HG03064 (cell line): Measurements from ENCODE around the gene KLF14.
"Not testable (repeated sequence)": the region's sequence is repeated elsewhere in the genome, so short reads cannot be mapped to it uniquely, and the experiment has no call there.

Source experiments
- ATAC-seq: cut with Tn5 transposase; IDR thresholded peaks from one replicate; pipeline ENCODE4 v1.9.1; 2021; ENCODE audit warnings: low read depth; ENCODE audit not compliant: unreplicated experiment

Gene KLF14

GRCh38 chr7:130733931-130734814, at the start of gene KLF14:
TSS of gene KLF14 (minus strand) at chr7:130734207. CDS start at chr7:130734033, 174 bp downstream.
- no peak for ATAC-seq

DNA sequence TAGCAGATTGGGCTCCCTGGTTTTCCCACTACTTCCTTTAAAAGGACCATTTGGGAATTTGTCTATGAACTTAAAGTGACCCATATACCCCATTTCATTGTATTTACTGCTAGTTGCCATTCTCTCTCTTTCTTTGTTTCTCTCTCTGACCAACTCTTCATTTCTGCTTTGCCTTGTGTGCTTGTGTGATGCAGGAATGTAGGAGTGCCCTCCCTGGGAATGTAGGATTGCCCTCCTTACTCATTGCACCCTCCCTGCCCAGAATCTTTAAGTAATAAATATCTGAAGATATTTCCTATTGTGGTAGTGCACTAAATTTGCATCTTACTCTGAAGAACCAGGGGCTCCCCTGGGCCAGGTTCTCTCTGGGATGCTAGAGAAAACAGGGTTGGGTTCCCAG, 47.3 kb upstream of the KLF14 start:
- ATAC-seq = no peak

DNA sequence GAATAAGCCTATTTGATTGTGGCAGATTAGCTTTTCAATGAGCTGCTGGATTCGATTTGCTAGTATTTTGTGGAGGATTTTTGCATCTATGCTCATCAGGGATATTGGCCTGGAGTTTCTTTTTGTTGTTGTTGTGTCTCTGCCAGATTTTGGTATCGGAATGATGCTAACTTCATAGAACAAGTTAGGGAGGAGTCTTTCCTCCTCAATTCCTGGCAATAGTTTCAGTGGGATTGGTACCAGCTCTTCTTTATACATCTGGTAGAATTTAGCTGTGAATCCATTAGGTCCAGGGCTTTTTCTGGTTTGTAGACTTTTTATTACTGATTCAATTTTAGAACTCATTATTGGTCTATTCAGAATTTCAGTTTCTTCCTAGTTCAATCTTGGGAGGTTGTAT, 43.4 kb upstream of the KLF14 start:
- no peak for ATAC-seq

- not testable (repeated sequence) for ATAC-seq
Observed at GRCh38 chr7:130772456-130772855, 38.4 kb upstream of the KLF14 start.

DNA sequence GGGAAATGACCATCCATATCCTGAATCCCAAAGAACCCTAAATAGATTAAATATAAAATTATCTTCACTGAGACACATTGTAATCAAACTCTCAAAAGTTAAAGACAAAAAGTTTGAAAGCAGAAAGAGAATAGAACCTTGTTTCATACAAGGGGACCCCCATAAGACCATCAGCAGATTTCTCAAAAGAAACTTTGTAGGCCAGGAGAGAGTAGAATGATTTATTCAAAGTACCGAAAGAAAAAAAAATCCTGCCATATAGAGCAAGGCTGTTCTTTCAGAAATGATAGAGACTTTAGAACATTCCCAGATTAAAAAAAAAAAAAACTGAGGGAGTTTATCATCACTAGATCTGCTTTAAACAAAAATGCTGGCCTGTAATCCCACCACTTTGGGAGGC, 34.8 kb upstream of the KLF14 start:
- no peak for ATAC-seq

DNA sequence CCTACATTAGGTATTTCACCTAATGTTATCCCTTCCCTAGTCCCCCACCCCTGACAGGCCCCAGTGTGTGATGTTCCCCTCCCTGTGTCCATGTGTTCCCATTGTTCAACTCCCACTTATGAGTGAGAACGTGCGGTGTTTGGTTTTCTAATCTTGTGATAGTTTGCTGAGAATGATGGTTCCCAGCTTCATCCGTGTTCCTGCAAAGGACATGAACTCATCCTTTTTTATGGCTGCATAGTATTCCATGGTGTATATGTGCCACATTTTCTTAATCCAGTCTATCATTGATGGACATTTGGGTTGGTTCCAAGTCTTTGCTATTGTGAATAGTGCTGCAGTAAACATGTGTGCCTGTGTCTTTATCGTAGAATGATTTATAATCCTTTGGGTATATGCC, 30.6 kb upstream of the KLF14 start:
- not testable (repeated sequence) for ATAC-seq

- no peak for ATAC-seq
Observed at GRCh38 chr7:130758429-130759056, 24.5 kb upstream of the KLF14 start.

GRCh38 chr7:130756316-130756715, 22.3 kb upstream of the KLF14 start:
- no peak for ATAC-seq

DNA sequence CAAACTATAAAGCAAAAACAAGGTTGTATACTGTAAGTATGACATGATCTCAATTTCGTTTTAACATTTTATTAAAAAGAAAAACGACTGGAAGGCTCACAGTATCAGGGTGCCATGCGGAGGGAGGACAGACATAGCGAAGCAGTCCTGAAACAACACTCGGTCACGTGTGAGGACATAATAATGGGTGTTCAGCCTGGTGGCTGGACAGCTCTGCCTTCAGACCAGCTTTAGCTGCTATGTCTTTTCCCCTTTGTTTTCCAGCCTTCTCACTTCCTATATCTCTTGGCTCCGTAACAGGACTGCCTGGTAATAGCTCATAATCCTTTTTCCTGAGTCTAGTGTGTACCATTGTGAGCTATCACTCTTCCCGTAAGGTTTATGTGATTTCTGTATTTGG, 18.4 kb upstream of the KLF14 start:
- no peak for ATAC-seq

- ATAC-seq = no peak
Observed at GRCh38 chr7:130750755-130751154, 16.7 kb upstream of the KLF14 start.

DNA sequence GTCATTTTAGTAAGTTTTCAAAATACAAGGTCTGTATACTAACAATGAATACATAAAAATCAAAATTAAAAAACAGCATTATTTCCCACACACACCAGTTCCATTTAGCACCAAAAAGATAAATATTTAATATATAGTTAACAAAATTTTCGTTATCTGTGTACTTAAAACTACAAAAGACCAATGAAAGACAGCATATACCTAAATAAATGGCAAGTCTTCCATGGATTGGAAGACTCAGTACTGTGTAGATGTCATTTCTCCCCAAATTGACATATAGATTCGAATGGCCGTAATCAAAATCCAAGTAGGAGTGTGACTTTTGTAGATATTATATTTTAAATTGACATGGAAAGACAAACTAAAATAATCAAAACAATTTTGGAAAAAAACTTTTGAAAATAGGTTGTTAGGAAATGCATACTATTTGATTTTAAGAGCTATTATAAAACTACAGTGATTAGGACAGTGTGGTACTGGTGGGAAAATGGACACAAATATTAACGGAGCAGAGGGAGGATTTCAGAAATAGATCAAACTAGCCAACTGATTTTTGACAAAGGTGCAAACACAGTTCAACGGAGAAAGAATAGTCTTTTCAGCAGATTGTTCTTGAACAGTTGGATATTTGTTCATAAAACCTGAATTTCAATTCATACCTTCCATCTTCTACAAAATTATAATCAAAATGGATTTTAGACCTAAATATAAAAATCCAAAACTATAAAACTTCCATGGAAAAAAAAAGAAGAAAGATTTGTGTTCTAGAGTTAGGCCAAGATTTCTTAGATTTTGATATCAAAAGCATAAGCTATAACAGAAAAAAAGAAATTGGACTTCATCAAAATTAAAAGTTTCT, 14.8 kb upstream of the KLF14 start:
- no peak for ATAC-seq

- ATAC-seq = no peak
Observed at GRCh38 chr7:130741331-130741995, 7.5 kb upstream of the KLF14 start.

DNA sequence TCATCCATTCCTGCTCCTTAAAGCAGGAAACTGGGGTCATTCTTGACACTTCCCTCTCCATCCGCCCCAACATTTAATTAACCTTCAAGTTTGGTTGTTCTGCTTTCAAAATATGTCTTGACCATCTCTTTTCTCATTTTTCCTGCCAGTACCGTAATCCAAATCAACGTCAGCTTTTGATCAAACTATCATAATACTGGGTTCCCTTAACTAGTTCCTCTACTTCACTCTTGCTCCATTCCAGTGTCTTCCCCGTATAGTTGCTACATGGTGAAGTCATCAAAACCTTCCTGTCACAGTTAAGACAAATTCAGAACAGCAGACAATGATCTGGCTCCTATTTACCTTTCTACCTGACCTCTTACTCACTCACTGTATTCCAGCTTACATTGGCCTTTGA, 6.6 kb upstream of the KLF14 start:
- ATAC-seq = no peak

GRCh38 chr7:130736298-130736900, 2.4 kb upstream of the KLF14 start:
- no peak for ATAC-seq

DNA sequence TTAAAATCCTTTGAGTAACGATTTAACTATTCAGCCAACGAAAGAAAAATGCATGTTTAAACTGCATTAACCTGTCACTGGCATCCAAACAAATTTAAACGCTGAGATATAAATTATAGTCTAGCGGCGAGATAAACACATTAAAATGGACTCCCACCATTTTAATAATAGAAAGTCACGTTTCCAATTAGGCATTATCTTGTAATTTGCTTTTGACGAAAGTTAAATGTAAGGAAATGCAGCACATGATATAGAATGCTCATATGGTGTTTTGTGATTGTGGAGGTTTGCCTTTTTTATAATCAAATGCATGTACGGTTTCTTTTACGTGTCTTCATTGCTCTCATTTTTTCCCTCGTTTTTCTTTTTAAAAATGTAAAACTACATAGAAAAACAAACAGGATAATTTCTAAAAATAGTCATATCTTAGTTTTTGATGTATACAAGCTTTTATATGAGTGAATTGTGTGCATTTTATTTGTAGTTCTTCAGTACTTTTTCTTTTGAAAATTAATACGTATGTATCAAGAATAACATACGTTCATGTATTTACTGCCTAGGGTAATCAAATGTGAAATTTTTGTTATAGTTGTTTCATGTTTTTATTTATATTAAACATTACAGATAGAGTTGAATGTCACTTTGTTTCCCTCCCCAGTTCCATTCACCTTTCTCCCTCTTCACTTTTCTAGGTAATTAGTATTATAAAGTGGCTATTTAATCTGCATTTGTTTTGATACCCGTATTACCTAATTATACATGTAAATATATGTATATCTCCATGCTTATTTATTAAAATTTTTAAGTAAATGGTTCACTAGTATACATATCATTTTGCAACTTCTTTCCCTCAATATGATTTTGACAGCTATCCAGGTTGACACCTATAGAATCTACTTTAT, 1.1 kb upstream of the KLF14 start:
- ATAC-seq = no peak

DNA sequence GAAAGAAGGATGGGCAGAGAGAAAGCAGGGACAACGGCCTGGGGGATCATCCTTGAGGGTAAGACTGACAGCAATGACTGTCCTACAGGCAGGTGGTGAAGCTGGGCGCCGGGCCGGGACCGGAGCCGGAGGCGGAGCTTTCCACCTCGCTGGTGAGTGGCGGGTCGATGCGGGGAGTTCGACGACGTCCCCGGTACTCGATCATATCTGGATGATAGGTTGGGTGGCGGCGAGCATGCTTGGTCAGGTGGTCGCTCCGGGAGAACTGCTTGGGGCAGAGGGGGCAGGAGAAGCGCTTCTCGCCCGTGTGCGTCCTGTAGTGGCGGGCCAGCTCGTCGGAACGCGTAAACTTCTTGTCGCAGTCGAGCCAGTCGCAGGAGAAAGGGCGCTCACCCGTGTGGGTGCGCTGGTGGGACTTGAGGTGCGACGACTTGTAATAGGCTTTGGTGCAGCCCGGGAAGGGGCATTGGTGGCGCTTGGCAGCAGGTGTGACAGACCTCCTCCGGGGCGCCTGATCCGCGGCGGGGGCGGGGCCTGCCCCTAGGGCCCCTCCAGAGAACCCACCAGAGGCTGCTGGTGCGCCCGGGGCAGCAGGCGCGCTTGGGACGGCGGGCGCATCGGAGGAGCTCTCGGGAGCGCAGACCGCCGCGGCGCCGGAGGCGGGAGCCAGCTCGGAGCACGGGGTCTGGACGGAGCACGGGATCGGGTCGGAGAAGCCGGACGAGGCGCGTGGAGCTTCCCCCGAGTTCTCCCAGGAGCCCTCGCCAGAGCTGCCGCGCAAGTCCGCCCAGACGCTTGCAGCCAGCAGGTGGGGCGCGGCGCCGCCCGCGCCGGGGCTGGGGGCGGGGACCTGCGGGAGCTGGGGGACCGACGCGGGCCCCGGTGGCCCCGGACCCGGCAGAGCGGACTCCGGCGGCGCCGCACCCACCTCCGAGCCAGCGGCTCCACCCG, 752 bp downstream of the KLF14 start:
- no peak for ATAC-seq

DNA sequence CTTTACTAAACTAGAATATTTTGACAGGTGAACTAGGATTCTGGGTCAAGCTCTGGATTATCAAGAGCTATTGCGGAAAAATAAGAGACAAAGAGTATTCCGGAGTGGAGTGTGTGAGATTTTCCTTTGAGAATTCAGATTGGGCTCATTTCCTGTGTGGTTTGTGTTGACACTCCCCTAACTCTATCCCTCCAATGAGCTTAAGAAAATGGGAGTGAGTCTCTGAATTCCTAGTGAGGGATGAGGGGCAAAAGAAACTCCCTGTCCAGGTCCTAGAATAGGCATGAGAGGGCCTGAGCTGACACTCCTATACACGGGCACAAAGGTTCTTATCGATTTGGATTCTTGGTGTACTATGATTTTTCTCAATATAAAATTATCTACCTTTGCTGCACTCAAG, 10.2 kb downstream of the KLF14 start:
- ATAC-seq = no peak
